AG09309 (cell line): Measurements from ENCODE around the gene PDE1A.

Source experiments
- DNase-seq: peaks from one replicate; pipeline ENCODE4 v3.0.0-alpha.2; 2010; ENCODE audit warnings: low read depth
- H3K4me3 ChIP-seq: 2 replicates; pipeline ENCODE4 v1.5.1; 2011; ENCODE audit warnings: mild to moderate bottlenecking, low read depth, low read length, moderate library complexity; ENCODE audit not compliant: control insufficient read depth
- CTCF ChIP-seq: IDR thresholded peaks from 2 replicates; pipeline ENCODE4 v1.5.1; 2011; ENCODE audit warnings: mild to moderate bottlenecking, low read depth, low read length, inconsistent platforms; ENCODE audit not compliant: insufficient read depth, control insufficient read depth; ENCODE audit errors: missing control alignments

Gene PDE1A

DNA sequence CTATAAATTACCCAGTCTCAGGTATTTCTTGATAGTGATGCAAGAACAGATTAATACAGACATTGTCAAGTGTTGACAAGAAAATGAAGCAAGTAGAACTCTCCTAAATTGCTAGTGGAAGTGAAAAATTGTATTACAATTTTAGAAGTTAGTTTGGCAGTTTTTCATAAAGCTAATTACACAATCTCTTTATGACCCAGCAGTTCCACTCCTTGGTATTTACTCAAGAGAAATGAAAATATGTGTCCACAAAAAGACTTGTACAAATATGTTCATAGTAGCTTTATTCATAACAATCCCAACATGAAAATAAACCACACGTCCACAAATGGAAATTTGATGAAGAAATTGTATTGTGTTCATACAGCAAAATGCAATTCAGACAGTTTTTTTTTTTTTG is 49.4 kb downstream of the PDE1A start:
- no peak for DNase-seq
- TF ChIP-seq CTCF, result no peak
- no peak overlapping the region for H3K4me3 ChIP-seq

GRCh38 chr2:182375862-182376261 is 51.0 kb downstream of the PDE1A start:
- no peak for DNase-seq
- H3K4me3 ChIP-seq, result no peak overlapping the region
- TF ChIP-seq CTCF, result no peak

DNA sequence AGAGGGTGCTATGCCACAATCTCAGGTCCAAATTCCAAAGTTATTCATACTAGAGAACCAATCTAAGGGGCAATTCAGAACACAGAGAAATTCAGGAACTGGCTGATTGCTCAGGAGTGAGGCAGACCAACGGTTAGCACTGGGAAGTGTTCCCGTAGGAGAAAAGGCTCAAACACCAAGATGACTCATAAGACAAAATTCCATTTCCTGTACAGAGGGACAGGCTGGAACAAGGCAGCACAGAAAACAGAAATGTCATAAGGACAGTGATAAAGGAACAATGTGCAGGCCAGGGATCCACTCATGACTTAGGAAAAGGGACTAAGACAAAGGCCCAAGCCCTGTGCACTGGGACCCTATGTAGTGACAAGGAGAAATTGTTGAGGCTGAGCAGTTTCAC is 54.2 kb downstream of the PDE1A start:
- no peak for TF ChIP-seq CTCF
- no peak overlapping the region for H3K4me3 ChIP-seq
- peak; percentile 57 for DNase-seq

- DNase-seq, result no peak
- TF ChIP-seq CTCF, result no peak
- no peak overlapping the region for H3K4me3 ChIP-seq
Observed at GRCh38 chr2:182368996-182369395, 57.8 kb downstream of the PDE1A start.

DNA sequence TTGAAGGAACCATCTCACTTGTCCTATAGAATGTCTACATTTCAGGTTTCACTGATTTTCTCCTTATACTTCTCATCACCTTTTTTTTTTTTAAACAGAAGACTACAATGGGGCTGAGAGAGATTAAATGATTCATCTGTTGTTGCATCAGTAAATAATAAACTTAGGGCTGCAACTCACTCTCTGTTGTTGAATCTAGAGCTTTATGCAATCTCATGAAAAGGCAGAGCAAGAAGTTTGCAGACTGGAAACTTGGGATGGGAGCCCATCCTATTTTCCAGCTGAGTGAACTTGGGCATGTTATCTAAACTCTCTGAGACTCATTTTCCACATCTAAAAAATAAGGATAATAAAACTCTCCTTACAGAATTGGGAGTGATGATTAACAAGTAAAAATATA is 58.4 kb downstream of the PDE1A start:
- DNase-seq, result peak; percentile 75
- TF ChIP-seq CTCF, result no peak
- no peak overlapping the region for H3K4me3 ChIP-seq

- no peak overlapping the region for H3K4me3 ChIP-seq
- no peak for TF ChIP-seq CTCF
- no peak for DNase-seq
Observed at GRCh38 chr2:182367401-182367800, 59.4 kb downstream of the PDE1A start.

DNA sequence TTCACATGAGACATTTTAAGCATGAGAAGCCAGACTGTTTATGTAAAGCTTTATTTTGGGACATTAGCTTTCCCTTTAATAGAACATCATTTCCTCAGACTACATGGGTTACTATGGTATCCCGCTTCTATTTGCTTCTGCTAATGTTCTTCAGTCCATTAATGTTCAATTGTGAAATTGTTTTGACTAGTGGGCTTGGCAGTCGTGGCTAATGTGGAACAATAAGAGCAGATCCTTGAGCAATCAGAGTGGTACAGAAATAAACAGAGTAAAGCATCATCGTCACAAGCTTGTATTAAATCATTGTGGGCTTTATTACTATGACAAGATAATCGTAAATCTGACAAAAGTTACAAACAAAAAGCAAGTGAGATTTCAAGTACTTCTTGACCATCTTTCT is 60.2 kb downstream of the PDE1A start:
- no peak for TF ChIP-seq CTCF
- peak; percentile 59 for DNase-seq
- no peak overlapping the region for H3K4me3 ChIP-seq
